ENCODE results near the gene CHST11.

- TF ChIP-seq GABPA (IDR thresholded peaks at IDR 0.05; ENCODE audit: low read depth) = no peak
- TF ChIP-seq, protein P1, sequence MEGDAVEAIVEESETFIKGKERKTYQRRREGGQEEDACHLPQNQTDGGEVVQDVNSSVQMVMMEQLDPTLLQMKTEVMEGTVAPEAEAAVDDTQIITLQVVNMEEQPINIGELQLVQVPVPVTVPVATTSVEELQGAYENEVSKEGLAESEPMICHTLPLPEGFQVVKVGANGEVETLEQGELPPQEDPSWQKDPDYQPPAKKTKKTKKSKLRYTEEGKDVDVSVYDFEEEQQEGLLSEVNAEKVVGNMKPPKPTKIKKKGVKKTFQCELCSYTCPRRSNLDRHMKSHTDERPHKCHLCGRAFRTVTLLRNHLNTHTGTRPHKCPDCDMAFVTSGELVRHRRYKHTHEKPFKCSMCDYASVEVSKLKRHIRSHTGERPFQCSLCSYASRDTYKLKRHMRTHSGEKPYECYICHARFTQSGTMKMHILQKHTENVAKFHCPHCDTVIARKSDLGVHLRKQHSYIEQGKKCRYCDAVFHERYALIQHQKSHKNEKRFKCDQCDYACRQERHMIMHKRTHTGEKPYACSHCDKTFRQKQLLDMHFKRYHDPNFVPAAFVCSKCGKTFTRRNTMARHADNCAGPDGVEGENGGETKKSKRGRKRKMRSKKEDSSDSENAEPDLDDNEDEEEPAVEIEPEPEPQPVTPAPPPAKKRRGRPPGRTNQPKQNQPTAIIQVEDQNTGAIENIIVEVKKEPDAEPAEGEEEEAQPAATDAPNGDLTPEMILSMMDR (IDR thresholded peaks at IDR 0.05 in 2 of 3, conservative IDR thresholded peaks at IDR 0.05 in 1 of 3; ENCODE audit: control insufficient read depth in 2 of 3, extremely low read depth in 1 of 3, insufficient read depth in 1 of 3, low read depth in 3 of 3, low read length in 3 of 3) = no peak
These were observed 195.6 kb downstream of the CHST11 start for GRCh38 chr12:104652358-104652757.
